GM21447 (cell line): Measurements from ENCODE around the gene ADIPOR1.
"Not testable (repeated sequence)": the region's sequence is repeated elsewhere in the genome, so short reads cannot be mapped to it uniquely, and the experiment has no call there.

Experiments
- ATAC-seq: cut with Tn5 transposase; IDR thresholded peaks from one replicate; pipeline ENCODE4 v1.9.1; 2021; ENCODE audit not compliant: unreplicated experiment

ADIPOR1 gene

GRCh38 chr1:202940561-202940960 is 17.6 kb downstream of the ADIPOR1 start:
- ATAC-seq = no peak

- ATAC-seq = no peak
These were observed 19.7 kb downstream of the ADIPOR1 start for GRCh38 chr1:202938287-202938925.

- not testable (repeated sequence) for ATAC-seq
These were observed 21.7 kb downstream of the ADIPOR1 start for GRCh38 chr1:202936409-202936808.

- ATAC-seq = no peak
These were observed 22.3 kb downstream of the ADIPOR1 start for GRCh38 chr1:202935844-202936243.

GRCh38 chr1:202934755-202935154 is 23.4 kb downstream of the ADIPOR1 start:
- no peak for ATAC-seq

GRCh38 chr1:202932476-202932875 is 25.6 kb downstream of the ADIPOR1 start:
- ATAC-seq = no peak

- peak; percentile 83 for ATAC-seq
These were observed 31.3 kb downstream of the ADIPOR1 start, which contains the start of gene KLHL12 for GRCh38 chr1:202926581-202927491. TSS of gene KLHL12 (minus strand) at chr1:202927234. CDS start at chr1:202925162, 2,072 bp downstream.

- no peak for ATAC-seq
These were observed 34.6 kb downstream of the ADIPOR1 start for GRCh38 chr1:202923533-202923932.

GRCh38 chr1:202919615-202920014 is 38.5 kb downstream of the ADIPOR1 start:
- ATAC-seq = no peak

GRCh38 chr1:202915146-202915545 is 43.0 kb downstream of the ADIPOR1 start:
- no peak for ATAC-seq

- not testable (repeated sequence) for ATAC-seq
These were observed 45.6 kb downstream of the ADIPOR1 start for GRCh38 chr1:202912476-202912875.

GRCh38 chr1:202909494-202909893 is 48.6 kb downstream of the ADIPOR1 start:
- ATAC-seq = no peak

GRCh38 chr1:202908998-202909397 is 49.1 kb downstream of the ADIPOR1 start:
- ATAC-seq = no peak

GRCh38 chr1:202905331-202905730 is 52.8 kb downstream of the ADIPOR1 start:
- ATAC-seq = no peak

GRCh38 chr1:202903808-202904207 is 54.3 kb downstream of the ADIPOR1 start:
- ATAC-seq = not testable (repeated sequence)

- no peak for ATAC-seq
These were observed 56.6 kb downstream of the ADIPOR1 start for GRCh38 chr1:202901555-202901954.

GRCh38 chr1:202892501-202892900 is 65.6 kb downstream of the ADIPOR1 start:
- no peak for ATAC-seq
